Measurements from ENCODE around the gene CCP110. TPM values are rescaled to one million over a fixed set of nuclear protein-coding genes. Genes with fewer than 3 reads are reported as not detected.

Gene CCP110
- total and polyA plus RNA-seq, 2 experiments from 2014 or later, result 4.3 to 9.2 TPM

- no peaks in the 10 kb centered on the region for H3K4me1 ChIP-seq (ENCODE audit: insufficient read depth)
- H2AFZ ChIP-seq, result no peak overlapping the region
- no peaks in the 10 kb centered on the region for H3K36me3 ChIP-seq (replicated peaks; ENCODE audit: insufficient read depth, low read depth)
- DNase-seq (ENCODE audit: low spot score), result no peak
- no peak overlapping the region for H3K4me3 ChIP-seq
- H3K4me2 ChIP-seq, result no peak overlapping the region
- no peaks in the 10 kb centered on the region for H3K9me3 ChIP-seq (ENCODE audit: low read depth)
- TF ChIP-seq EZH2phosphoT487 (IDR thresholded peaks at IDR 0.05; ENCODE audit: low read depth, severe bottlenecking, unreplicated experiment) (no peak), CTCF (IDR thresholded peaks at IDR 0.05; ENCODE audit: poor library complexity) (no peak), EZH2 (IDR thresholded peaks at IDR 0.05; ENCODE audit: borderline replicate concordance) (no peak)
- H3K27ac ChIP-seq, result no peak overlapping the region
- WGBS (ENCODE audit: low lambda C conversion rate, missing lambda C conversion rate), result 95% methylated on average over 9 of the region's 9 CpGs
- no peaks in the 10 kb centered on the region for H4K20me1 ChIP-seq (ENCODE audit: insufficient read depth, poor library complexity, severe bottlenecking)
- H3K9me2 ChIP-seq (replicated peaks; ENCODE audit: insufficient read depth), result no peaks in the 10 kb centered on the region
- no peaks in the 10 kb centered on the region for H3K27me3 ChIP-seq
- H3K79me2 ChIP-seq, result no peaks in the 10 kb centered on the region
Observed at GRCh38 chr16:19573997-19574396, 50.3 kb downstream of the CCP110 start.

- no peak overlapping the region for H3K27ac ChIP-seq
- DNase-seq (ENCODE audit: low spot score), result no peak
- no peak overlapping the region for H3K4me3 ChIP-seq
- H3K4me1 ChIP-seq (ENCODE audit: insufficient read depth), result no peaks in the 10 kb centered on the region
- no peaks in the 10 kb centered on the region for H4K20me1 ChIP-seq (ENCODE audit: insufficient read depth, poor library complexity, severe bottlenecking)
- H3K9me3 ChIP-seq (ENCODE audit: low read depth), result no peaks in the 10 kb centered on the region
- no peaks in the 10 kb centered on the region for H3K36me3 ChIP-seq (replicated peaks; ENCODE audit: insufficient read depth, low read depth)
- no peaks in the 10 kb centered on the region for H3K9me2 ChIP-seq (replicated peaks; ENCODE audit: insufficient read depth)
- H2AFZ ChIP-seq, result no peak overlapping the region
- no peaks in the 10 kb centered on the region for H3K79me2 ChIP-seq
- H3K4me2 ChIP-seq, result no peak overlapping the region
- no peak for TF ChIP-seq EZH2phosphoT487 (IDR thresholded peaks at IDR 0.05; ENCODE audit: low read depth, severe bottlenecking, unreplicated experiment)
- TF ChIP-seq EZH2 (IDR thresholded peaks at IDR 0.05; ENCODE audit: borderline replicate concordance), result no peak
- TF ChIP-seq CTCF (IDR thresholded peaks at IDR 0.05; ENCODE audit: poor library complexity), result no peak
- H3K27me3 ChIP-seq, result no peaks in the 10 kb centered on the region
- 87% methylated on average over 2 of the region's 2 CpGs for WGBS (ENCODE audit: low lambda C conversion rate, missing lambda C conversion rate)
Observed at GRCh38 chr16:19574615-19575014, 50.9 kb downstream of the CCP110 start.

GRCh38 chr16:19578378-19578971 lies 54.7 kb downstream of the CCP110 start:
- H3K27ac ChIP-seq, result no peak overlapping the region
- H3K27me3 ChIP-seq, result no peaks in the 10 kb centered on the region
- no peak overlapping the region for H3K4me2 ChIP-seq
- WGBS (ENCODE audit: low lambda C conversion rate, missing lambda C conversion rate), result 87% methylated on average over 10 of the region's 10 CpGs
- peaks cover 3% of the 10 kb centered on the region for H3K4me1 ChIP-seq (ENCODE audit: insufficient read depth)
- H3K36me3 ChIP-seq (replicated peaks; ENCODE audit: insufficient read depth, low read depth), result no peaks in the 10 kb centered on the region
- H3K9me3 ChIP-seq (ENCODE audit: low read depth), result no peaks in the 10 kb centered on the region
- no peak for DNase-seq (ENCODE audit: low spot score)
- H4K20me1 ChIP-seq (ENCODE audit: insufficient read depth, poor library complexity, severe bottlenecking), result no peaks in the 10 kb centered on the region
- TF ChIP-seq EZH2phosphoT487 (IDR thresholded peaks at IDR 0.05; ENCODE audit: low read depth, severe bottlenecking, unreplicated experiment), result no peak
- no peak for TF ChIP-seq CTCF (IDR thresholded peaks at IDR 0.05; ENCODE audit: poor library complexity)
- TF ChIP-seq EZH2 (IDR thresholded peaks at IDR 0.05; ENCODE audit: borderline replicate concordance), result no peak
- no peaks in the 10 kb centered on the region for H3K9me2 ChIP-seq (replicated peaks; ENCODE audit: insufficient read depth)
- no peak overlapping the region for H3K4me3 ChIP-seq
- H3K79me2 ChIP-seq, result no peaks in the 10 kb centered on the region
- H2AFZ ChIP-seq, result no peak overlapping the region
